ENCODE data around the gene SVIP.

Gene SVIP

GRCh38 chr11:22829231-22830081 is at the start of gene SVIP:
Gene SVIP, minus strand, starts transcription at chr11:22829801. Its CDS starts 53 bp downstream, at chr11:22829748.
- DNase-seq (ENCODE audit: low spot score) = peak; percentile 95

GRCh38 chr11:22878604-22879003 is 49.0 kb upstream of the SVIP start:
- DNase-seq (ENCODE audit: low spot score) = no peak

GRCh38 chr11:22878039-22878438 is 48.4 kb upstream of the SVIP start:
- DNase-seq (ENCODE audit: low spot score) = no peak

- DNase-seq (ENCODE audit: low spot score) = peak; percentile 57
These were observed 46.4 kb upstream of the SVIP start for GRCh38 chr11:22875869-22876473.

GRCh38 chr11:22869325-22869724 is 39.7 kb upstream of the SVIP start:
- DNase-seq (ENCODE audit: low spot score) = no peak

- no peak for DNase-seq (ENCODE audit: low spot score)
These were observed 30.6 kb upstream of the SVIP start, which contains the start of gene CCDC179 for GRCh38 chr11:22860241-22860640. Gene CCDC179, minus strand, starts transcription at chr11:22860474. Its CDS starts 53 bp downstream, at chr11:22860421.

GRCh38 chr11:22859756-22860155 is 30.2 kb upstream of the SVIP start:
- no peak for DNase-seq (ENCODE audit: low spot score)

GRCh38 chr11:22851477-22851876 is 21.9 kb upstream of the SVIP start:
- DNase-seq (ENCODE audit: low spot score) = no peak

GRCh38 chr11:22846726-22847125 is 17.1 kb upstream of the SVIP start:
- DNase-seq (ENCODE audit: low spot score) = no peak

- no peak for DNase-seq (ENCODE audit: low spot score)
These were observed 2.9 kb upstream of the SVIP start for GRCh38 chr11:22832315-22833015.

- no peak for DNase-seq (ENCODE audit: low spot score)
These were observed 447 bp upstream of the SVIP start for GRCh38 chr11:22830082-22830414.

GRCh38 chr11:22828373-22828772 is 1.2 kb downstream of the SVIP start:
- DNase-seq (ENCODE audit: low spot score) = no peak

GRCh38 chr11:22822203-22822602 is 7.4 kb downstream of the SVIP start:
- DNase-seq (ENCODE audit: low spot score) = no peak

- DNase-seq (ENCODE audit: low spot score) = no peak
These were observed 19.7 kb downstream of the SVIP start for GRCh38 chr11:22809893-22810292.

GRCh38 chr11:22808571-22809197 is 20.9 kb downstream of the SVIP start:
- no peak for DNase-seq (ENCODE audit: low spot score)

GRCh38 chr11:22807855-22808570 is 21.6 kb downstream of the SVIP start:
- DNase-seq (ENCODE audit: low spot score) = no peak

- no peak for DNase-seq (ENCODE audit: low spot score)
These were observed 22.2 kb downstream of the SVIP start for GRCh38 chr11:22807391-22807790.

GRCh38 chr11:22802861-22803260 is 26.7 kb downstream of the SVIP start:
- no peak for DNase-seq (ENCODE audit: low spot score)

- no peak for DNase-seq (ENCODE audit: low spot score)
These were observed 29.1 kb downstream of the SVIP start for GRCh38 chr11:22800482-22800881.

- DNase-seq (ENCODE audit: low spot score) = no peak
These were observed 30.7 kb downstream of the SVIP start for GRCh38 chr11:22798901-22799300.

- no peak for DNase-seq (ENCODE audit: low spot score)
These were observed 32.6 kb downstream of the SVIP start for GRCh38 chr11:22797047-22797446.

- DNase-seq (ENCODE audit: low spot score) = no peak
These were observed 33.7 kb downstream of the SVIP start for GRCh38 chr11:22795914-22796313.
